ENCODE measurements around the gene NECTIN2.

DNA sequence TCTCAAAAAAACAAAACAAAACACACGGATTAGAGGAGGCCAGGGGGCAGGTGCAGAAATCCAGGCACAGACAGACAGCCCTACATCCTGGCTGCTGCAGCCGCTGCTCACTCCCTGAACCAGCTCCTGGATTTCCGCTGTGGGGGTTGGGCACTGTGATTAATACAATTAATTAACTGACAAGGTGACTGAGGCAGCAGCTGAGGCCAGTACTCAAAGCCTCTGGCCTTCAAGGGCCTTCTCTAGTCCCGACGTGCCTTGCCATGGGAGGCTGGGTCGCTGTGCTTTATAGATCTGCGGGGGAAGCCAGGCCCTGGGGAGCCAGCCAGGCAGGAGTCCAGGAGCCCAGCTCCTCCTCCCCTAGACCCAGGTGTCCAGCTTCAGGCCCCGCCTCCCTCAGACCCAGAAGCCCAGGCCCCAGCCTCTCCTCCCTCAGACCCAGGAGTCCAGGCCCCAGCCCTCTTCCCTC lies 4.6 kb downstream of the NECTIN2 start:
- TF ChIP-seq CTCF (IDR thresholded peaks at IDR 0.05) = no peak
- no peak for TF ChIP-seq EP300 (IDR thresholded peaks at IDR 0.05)
- TF ChIP-seq POLR2A (IDR thresholded peaks at IDR 0.05) = no peak
- no peak for TF ChIP-seq POLR2AphosphoS5 (IDR thresholded peaks at IDR 0.05)

Measured in stomach (tissue), 4 donors.